ENCODE results near the gene ZNF777.

The ZNF777 gene

DNA sequence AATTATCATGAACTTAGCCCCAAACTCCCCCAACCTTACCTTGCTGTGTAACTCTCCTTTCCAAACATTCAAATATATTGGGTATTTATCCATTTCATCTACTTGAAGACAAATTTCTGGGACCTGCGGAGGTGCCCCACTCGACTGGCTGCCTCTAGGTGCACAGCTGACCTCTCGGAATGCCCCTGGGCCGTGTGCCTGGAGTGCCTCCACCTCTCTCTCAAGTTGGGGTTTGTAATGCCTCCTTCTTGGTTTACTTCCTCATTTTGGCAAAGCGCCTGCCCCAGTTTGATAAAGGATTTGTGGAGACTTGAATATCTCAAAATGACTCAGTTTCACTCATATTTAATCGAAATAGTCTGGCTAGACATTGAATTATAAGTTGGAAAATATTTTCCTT lies 16.6 kb downstream of the ZNF777 start:
- TF ChIP-seq, protein P1, sequence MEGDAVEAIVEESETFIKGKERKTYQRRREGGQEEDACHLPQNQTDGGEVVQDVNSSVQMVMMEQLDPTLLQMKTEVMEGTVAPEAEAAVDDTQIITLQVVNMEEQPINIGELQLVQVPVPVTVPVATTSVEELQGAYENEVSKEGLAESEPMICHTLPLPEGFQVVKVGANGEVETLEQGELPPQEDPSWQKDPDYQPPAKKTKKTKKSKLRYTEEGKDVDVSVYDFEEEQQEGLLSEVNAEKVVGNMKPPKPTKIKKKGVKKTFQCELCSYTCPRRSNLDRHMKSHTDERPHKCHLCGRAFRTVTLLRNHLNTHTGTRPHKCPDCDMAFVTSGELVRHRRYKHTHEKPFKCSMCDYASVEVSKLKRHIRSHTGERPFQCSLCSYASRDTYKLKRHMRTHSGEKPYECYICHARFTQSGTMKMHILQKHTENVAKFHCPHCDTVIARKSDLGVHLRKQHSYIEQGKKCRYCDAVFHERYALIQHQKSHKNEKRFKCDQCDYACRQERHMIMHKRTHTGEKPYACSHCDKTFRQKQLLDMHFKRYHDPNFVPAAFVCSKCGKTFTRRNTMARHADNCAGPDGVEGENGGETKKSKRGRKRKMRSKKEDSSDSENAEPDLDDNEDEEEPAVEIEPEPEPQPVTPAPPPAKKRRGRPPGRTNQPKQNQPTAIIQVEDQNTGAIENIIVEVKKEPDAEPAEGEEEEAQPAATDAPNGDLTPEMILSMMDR (IDR thresholded peaks at IDR 0.05; ENCODE audit: low read depth, low read length, missing control alignments): no peak
- no peak for DNase-seq (ENCODE audit: low read depth)

DNA sequence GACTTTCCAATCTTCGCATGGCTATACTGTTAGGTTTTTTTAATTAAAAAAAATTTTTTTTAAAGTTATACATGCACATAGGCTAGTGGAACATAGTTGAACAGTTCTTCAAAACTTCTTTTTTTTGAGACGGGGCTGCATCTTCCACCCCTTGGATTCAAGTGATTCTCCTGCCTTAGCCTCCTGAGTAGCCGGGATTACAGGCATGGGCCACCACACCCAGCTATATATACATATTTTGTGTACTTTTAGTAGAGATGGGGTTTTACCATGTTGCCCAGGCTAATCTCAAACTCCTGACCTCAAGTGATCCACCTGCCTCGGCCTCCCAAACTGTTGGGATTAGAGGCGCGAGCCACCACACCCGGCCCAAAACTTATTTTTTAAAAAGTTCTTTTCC lies 17.3 kb downstream of the ZNF777 start:
- in situ Hi-C loops (cut with HindIII; ENCODE audit: low sequenced_read_pairs): no loop called here
- DNase-seq (ENCODE audit: low read depth): no peak
- no peak overlapping the region for H3K4me3 ChIP-seq (ENCODE audit: low read depth, low read length)
- TF ChIP-seq, protein P1 (IDR thresholded peaks at IDR 0.05; ENCODE audit: low read depth, low read length, missing control alignments): no peak

More for the DNA sequence above, 16.6 kb downstream of the ZNF777 start:
- in situ Hi-C loops (cut with HindIII; ENCODE audit: low sequenced_read_pairs): no loop called here
- H3K4me3 ChIP-seq (ENCODE audit: low read depth, low read length): no peak overlapping the region

DNA sequence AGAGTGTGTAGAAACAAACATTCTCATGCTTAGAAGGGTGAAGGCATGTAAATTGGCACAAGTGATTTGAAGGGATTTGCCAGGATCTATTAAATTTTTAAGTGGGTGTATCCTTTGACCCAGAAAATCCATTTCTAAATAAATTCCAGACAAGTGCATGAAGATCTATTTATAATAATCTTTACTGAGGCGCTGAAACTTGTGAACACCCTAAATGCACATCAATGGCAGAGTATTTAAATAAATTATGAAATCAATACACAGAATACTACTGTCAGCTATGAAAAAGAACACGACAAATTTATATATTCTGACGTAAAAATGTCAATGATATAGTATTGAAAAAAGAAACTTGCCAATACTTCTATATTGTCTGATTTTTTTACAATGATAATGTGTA lies 17.9 kb downstream of the ZNF777 start:
- TF ChIP-seq, protein P1 (IDR thresholded peaks at IDR 0.05; ENCODE audit: low read depth, low read length, missing control alignments): no peak
- no peak overlapping the region for H3K4me3 ChIP-seq (ENCODE audit: low read depth, low read length)
- in situ Hi-C loops (cut with HindIII; ENCODE audit: low sequenced_read_pairs): no loop called here
- no peak for DNase-seq (ENCODE audit: low read depth)

DNA sequence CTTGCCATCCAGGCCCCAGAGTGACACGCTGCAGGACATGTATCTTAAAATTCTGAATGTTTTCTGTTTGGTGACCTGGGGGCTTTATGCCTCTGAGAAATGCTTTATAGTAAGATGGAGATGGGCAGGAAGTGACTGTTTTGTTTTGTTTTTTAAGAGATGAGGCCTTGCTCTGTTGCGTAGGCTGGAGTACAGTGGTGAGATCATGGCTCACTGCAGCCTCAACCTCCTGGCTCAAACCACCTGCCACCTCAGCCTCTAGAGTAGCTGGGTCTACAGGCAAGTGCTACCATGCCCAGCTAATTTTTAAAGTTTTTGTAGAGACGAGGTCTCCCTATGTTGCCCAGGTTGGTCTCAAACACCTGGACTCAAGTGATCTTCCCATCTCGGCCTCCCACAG lies 20.6 kb downstream of the ZNF777 start:
- in situ Hi-C loops (cut with HindIII; ENCODE audit: low sequenced_read_pairs): no loop called here
- no peak for DNase-seq (ENCODE audit: low read depth)
- H3K4me3 ChIP-seq (ENCODE audit: low read depth, low read length): no peak overlapping the region
- TF ChIP-seq, protein P1 (IDR thresholded peaks at IDR 0.05; ENCODE audit: low read depth, low read length, missing control alignments): no peak

DNA sequence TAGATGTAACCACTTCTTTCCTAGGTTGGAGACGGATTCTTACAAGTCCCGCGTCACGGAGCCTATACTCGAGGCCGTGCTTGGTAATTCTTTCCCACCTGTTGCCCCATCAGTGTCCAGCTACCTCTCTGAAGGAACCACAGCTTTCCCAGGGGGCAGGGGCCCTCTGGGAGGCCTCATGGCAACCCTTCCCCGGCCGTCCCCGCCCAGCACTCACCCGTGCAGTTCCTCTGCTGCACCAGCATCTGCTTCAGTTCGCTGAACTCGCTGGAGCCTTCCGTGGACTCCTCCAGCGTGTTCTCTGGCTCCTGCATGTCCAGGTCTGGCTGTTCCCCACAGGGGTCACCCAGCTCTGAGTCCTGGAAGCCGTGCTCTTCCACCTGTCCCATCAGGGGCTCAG lies 24.5 kb downstream of the ZNF777 start:
- TF ChIP-seq, protein P1 (IDR thresholded peaks at IDR 0.05; ENCODE audit: low read depth, low read length, missing control alignments): no peak
- no peak for DNase-seq (ENCODE audit: low read depth)
- H3K4me3 ChIP-seq (ENCODE audit: low read depth, low read length): no peak overlapping the region
- in situ Hi-C loops (cut with HindIII; ENCODE audit: low sequenced_read_pairs): no loop called here

DNA sequence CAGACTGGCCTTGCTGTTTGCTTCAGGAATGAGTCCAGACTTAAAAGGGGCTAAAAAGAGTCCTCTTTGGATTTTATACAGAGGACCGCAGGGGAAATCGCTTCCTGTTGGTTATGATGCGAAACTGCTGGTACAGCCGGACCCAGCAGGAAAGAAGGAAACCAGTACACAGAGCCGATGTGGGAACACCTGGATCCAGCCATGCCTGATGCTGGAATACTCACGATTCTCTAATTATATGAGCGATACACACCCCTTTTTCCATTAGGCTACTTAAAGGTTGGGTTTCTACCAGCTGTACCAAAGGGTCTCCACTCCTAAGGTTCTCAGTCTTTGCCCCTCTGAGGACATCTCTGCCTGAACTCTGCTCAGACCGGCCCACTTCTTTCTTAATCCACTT lies 27.7 kb downstream of the ZNF777 start:
- TF ChIP-seq, protein P1 (IDR thresholded peaks at IDR 0.05; ENCODE audit: low read depth, low read length, missing control alignments): no peak
- DNase-seq (ENCODE audit: low read depth): no peak
- no peak overlapping the region for H3K4me3 ChIP-seq (ENCODE audit: low read depth, low read length)
- in situ Hi-C loops (cut with HindIII; ENCODE audit: low sequenced_read_pairs): no loop called here
